ENCODE measurements around the gene BLTP3A. TPM values are rescaled to one million over a fixed set of nuclear protein-coding genes. Genes with fewer than 3 reads are reported as not detected.

Gene BLTP3A
- total and polyA plus RNA-seq, 2 of the 8 experiments (the other 6 are each of a cell fraction or from before 2014, with no cell fraction given) = 8.5 to 17.2 TPM

DNA sequence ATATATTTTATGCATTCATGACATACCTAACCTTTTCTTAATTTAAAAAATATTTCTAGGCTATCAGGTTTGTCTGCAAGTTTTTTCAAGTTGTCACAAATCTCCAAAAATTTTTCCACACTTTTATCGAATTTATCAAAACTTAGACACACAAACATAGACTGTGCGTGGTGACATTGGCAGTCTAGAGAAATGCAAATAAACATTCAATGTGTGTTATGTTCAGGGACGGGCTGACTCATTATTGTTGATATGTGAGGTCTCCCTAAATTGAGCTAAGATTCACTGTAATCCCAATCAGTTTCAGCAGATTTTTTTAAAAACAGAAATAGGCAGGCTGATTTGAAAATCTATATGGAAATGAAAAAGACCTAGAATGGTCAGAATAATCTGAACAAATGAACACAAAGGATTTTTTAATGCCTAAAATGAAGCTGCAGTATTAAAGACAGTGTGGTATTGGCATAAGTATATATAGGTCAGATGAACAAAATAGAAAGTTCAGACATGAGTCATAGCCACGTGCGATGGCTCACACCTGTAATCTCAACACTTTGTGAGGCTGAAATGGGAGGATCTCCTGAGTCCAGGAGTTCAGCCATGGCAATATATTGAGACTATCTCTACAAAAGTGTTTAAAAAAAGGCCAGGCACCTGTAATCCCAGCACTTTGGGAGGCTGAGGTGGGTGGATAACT is 19.2 kb downstream of the BLTP3A start:
- FAIRE-seq (no peak), DNase-seq (ENCODE audit: low read depth in 1 of 2, low spot score in 2 of 2) (no peak)
- Histone ChIP-seq H3K36me3 (ENCODE audit: control insufficient read depth in 2 of 4, insufficient read depth in 4 of 4, low read length in 3 of 4) (no peaks in the 10 kb centered on the region; a peak in 1 of 8 replicates), H4K20me1 (replicated peaks in 1 of 2; ENCODE audit: control insufficient read depth in 1 of 2, insufficient read depth in 2 of 2, low read length in 2 of 2) (no peaks in the 10 kb centered on the region), H3K27me3 (replicated peaks in 1 of 4; ENCODE audit: control insufficient read depth in 3 of 4, extremely low read depth in 1 of 4, insufficient read depth in 3 of 4, low read length in 3 of 4) (no peaks in the 10 kb centered on the region), H2BK5ac (ENCODE audit: low read depth, low read length) (no peak overlapping the region), H2BK12ac (ENCODE audit: low read depth, low read length) (no peak overlapping the region), H3K27ac (ENCODE audit: low read depth, low read length) (no peak overlapping the region), H3K4me1 (replicated peaks in 1 of 4; ENCODE audit: control insufficient read depth in 3 of 4, insufficient read depth in 4 of 4, low read length in 3 of 4) (no peaks in the 10 kb centered on the region), H3K4me2 (ENCODE audit: insufficient read depth in 1 of 2, low read depth in 2 of 2, low read length in 2 of 2) (no peak overlapping the region), H2BK120ac (replicated peaks; ENCODE audit: low read depth, low read length) (no peak overlapping the region), H3K9me3 (ENCODE audit: insufficient read depth in 2 of 2, low read depth in 1 of 2, low read length in 1 of 2) (no peaks in the 10 kb centered on the region), H3K14ac (ENCODE audit: insufficient read length) (no peak overlapping the region), H3K56ac (replicated peaks; ENCODE audit: insufficient read length, low read depth, low read length) (no peak overlapping the region), H2AFZ (ENCODE audit: low read length) (no peak overlapping the region), H3K9ac (replicated peaks in 1 of 4; ENCODE audit: extremely low read depth in 1 of 4, low read depth in 3 of 4, low read length in 3 of 4) (no peak overlapping the region), H2BK15ac (ENCODE audit: low read length) (no peak overlapping the region), H2AK5ac (ENCODE audit: low read depth, low read length) (no peak overlapping the region), H3K23me2 (ENCODE audit: low read depth, low read length) (no peaks in the 10 kb centered on the region), H2BK20ac (ENCODE audit: low read length) (no peak overlapping the region), H3K79me1 (ENCODE audit: low read depth, low read length) (peaks cover 2% of the 10 kb centered on the region; the same call in 1 of the 2 replicates), H4K5ac (ENCODE audit: insufficient read length, low read depth, low read length) (no peak overlapping the region), H3K18ac (ENCODE audit: extremely low read depth, low read length) (no peak overlapping the region), H3K23ac (ENCODE audit: insufficient read length) (no peak overlapping the region), H4K8ac (ENCODE audit: extremely low read depth, insufficient read depth, low read length) (no peak overlapping the region), H3K4ac (replicated peaks; ENCODE audit: insufficient read length, low read depth, low read length) (no peak overlapping the region), H4K91ac (replicated peaks; ENCODE audit: insufficient read length, low read length) (no peak overlapping the region), H3K4me3 (ENCODE audit: extremely low read depth in 1 of 4, insufficient read depth in 2 of 4, low read depth in 3 of 4, low read length in 4 of 4) (no peak overlapping the region), H3K79me2 (ENCODE audit: control insufficient read depth in 1 of 2, insufficient read depth in 2 of 2, low read length in 2 of 2) (peaks cover 0 to 50% of the 10 kb centered on the region in 2 experiments; a peak in 2 of 4 replicates)
- ChIA-PET POLR2A (ENCODE audit: partially characterized antibody) (interaction anchor here (1.0 to 8.0 kb wide), 2 partner anchors 9 to 20 kb away, joined by 3 to 40 read pairs; partner anchors contain the start of gene BLTP3A), CTCF (ENCODE audit: partially characterized antibody) (no interaction called here)
- WGBS, 2 experiments (ENCODE audit: extremely low coverage in 1 of 2, insufficient coverage in 1 of 2, insufficient read length in 1 of 2, insufficient replicate concordance in 2 of 2, low coverage in 1 of 2, low lambda C conversion rate in 2 of 2, missing lambda C conversion rate in 1 of 2) = 88% methylated on average over 5 of the region's 5 CpGs; no CpG with 5 or more reads in 1 of the 2 experiments
- TF ChIP-seq ASH2L (IDR thresholded peaks at IDR 0.05; ENCODE audit: low read length) (no peak), ZNF274 (IDR thresholded peaks at IDR 0.05; ENCODE audit: borderline replicate concordance, extremely low read depth, low read length) (no peak), CREB1 (IDR thresholded peaks at IDR 0.05) (no peak), BRCA1 (IDR thresholded peaks at IDR 0.05; ENCODE audit: low read depth, low read length) (no peak), POU5F1 (IDR thresholded peaks at IDR 0.05; ENCODE audit: low read depth, low read length) (no peak), SIN3A (conservative IDR thresholded peaks at IDR 0.05 in 1 of 2, IDR thresholded peaks at IDR 0.05 in 1 of 2; ENCODE audit: low read depth in 1 of 2, low read length in 2 of 2) (no peak), SP1 (IDR thresholded peaks at IDR 0.05; ENCODE audit: low read depth, low read length) (no peak), EZH2 (IDR thresholded peaks at IDR 0.05; ENCODE audit: low read depth, low read length, severe bottlenecking) (no peak), RAD21 (IDR thresholded peaks at IDR 0.05 in 1 of 2, conservative IDR thresholded peaks at IDR 0.05 in 1 of 2; ENCODE audit: low read depth in 2 of 2, low read length in 2 of 2) (no peak), BCL11A (IDR thresholded peaks at IDR 0.05; ENCODE audit: low read depth in 2 of 2, low read length in 2 of 2) (no peak)
- TF ChIP-seq, protein P1, sequence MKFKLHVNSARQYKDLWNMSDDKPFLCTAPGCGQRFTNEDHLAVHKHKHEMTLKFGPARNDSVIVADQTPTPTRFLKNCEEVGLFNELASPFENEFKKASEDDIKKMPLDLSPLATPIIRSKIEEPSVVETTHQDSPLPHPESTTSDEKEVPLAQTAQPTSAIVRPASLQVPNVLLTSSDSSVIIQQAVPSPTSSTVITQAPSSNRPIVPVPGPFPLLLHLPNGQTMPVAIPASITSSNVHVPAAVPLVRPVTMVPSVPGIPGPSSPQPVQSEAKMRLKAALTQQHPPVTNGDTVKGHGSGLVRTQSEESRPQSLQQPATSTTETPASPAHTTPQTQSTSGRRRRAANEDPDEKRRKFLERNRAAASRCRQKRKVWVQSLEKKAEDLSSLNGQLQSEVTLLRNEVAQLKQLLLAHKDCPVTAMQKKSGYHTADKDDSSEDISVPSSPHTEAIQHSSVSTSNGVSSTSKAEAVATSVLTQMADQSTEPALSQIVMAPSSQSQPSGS (IDR thresholded peaks at IDR 0.05; ENCODE audit: low read length) = no peak

Data from H1 (cell line).